ENCODE data around the gene CDCP1.

DNA sequence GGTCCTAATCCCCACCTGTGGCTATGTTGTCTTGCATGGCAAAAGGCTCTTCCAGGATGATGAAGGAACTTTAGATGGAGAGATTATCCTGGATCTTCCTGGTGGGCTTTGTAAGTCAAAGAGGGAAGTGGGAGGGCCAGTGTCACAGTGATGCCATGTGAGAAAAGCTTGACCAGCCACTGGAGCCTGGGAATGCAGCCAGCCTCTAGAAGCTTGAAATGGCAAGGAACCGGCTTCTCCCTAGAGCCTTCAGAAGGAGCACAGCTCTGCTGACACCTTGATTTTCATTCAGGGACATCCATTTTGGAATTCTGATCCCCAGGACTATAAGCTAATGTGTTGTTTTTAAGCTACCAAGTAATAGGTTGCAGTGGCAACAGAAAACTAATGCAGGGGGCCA lies 61.8 kb downstream of the CDCP1 start:
- TF ChIP-seq, protein P1, sequence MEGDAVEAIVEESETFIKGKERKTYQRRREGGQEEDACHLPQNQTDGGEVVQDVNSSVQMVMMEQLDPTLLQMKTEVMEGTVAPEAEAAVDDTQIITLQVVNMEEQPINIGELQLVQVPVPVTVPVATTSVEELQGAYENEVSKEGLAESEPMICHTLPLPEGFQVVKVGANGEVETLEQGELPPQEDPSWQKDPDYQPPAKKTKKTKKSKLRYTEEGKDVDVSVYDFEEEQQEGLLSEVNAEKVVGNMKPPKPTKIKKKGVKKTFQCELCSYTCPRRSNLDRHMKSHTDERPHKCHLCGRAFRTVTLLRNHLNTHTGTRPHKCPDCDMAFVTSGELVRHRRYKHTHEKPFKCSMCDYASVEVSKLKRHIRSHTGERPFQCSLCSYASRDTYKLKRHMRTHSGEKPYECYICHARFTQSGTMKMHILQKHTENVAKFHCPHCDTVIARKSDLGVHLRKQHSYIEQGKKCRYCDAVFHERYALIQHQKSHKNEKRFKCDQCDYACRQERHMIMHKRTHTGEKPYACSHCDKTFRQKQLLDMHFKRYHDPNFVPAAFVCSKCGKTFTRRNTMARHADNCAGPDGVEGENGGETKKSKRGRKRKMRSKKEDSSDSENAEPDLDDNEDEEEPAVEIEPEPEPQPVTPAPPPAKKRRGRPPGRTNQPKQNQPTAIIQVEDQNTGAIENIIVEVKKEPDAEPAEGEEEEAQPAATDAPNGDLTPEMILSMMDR (IDR thresholded peaks at IDR 0.05; ENCODE audit: low read length): no peak
- TF ChIP-seq EZH2 (optimal IDR thresholded peaks at IDR 0.05; ENCODE audit: low read depth, low read length): no peak

All from MM.1S (cell line).